Stimulated activated naive B cell treated with anti-CD40 and anti-IgM and Interleukin-4, amounts not matched to agents 10 μg/mL and 1 μg/mL and 100 μg/mL, for 72 hours (primary cell): ENCODE measurements around the gene CTBP1.

Experiments
- ATAC-seq, 2 donors: fragments of 150-1000 bp; cut with Tn5 transposase; replicated peaks; 2 replicates each; pipeline ENCODE4 v1.10.0; 2021; ENCODE audit warnings: moderate library complexity in 1 of 2
- DNase-seq: peaks from one replicate; pipeline ENCODE4 v3.0.0; 2021
- H3K27ac Mint-ChIP-seq: one replicate; pipeline ENCODE4 v1.8.0; 2022; ENCODE audit warnings: mild to moderate bottlenecking, mixed read lengths
- H3K27me3 Mint-ChIP-seq, 2 donors: one replicate each; pipeline ENCODE4 v1.8.0; 2022; ENCODE audit warnings: mixed read lengths in 2 of 2
- H3K36me3 Mint-ChIP-seq, 2 donors: one replicate each; pipeline ENCODE4 v1.8.0; 2022; ENCODE audit warnings: mixed read lengths in 2 of 2, mild to moderate bottlenecking in 1 of 2
- H3K4me1 Mint-ChIP-seq, 2 donors: one replicate each; pipeline ENCODE4 v1.8.0; 2022; ENCODE audit warnings: mixed read lengths in 2 of 2, mild to moderate bottlenecking in 1 of 2
- H3K4me3 Mint-ChIP-seq, 2 donors: one replicate each; pipeline ENCODE4 v1.8.0; 2022; ENCODE audit warnings: mild to moderate bottlenecking in 2 of 2, mixed read lengths in 2 of 2, moderate library complexity in 1 of 2
- H3K9me3 Mint-ChIP-seq, 2 donors: one replicate each; pipeline ENCODE4 v1.8.0; 2022; ENCODE audit warnings: mixed read lengths in 2 of 2, mild to moderate bottlenecking in 1 of 2

The CTBP1 gene

GRCh38 chr4:1250527-1250812 lies 1.5 kb upstream of the CTBP1 start:
- H3K36me3 Mint-ChIP-seq = peaks cover 43 to 57% of the 10 kb centered on the region in 2 donors
- peaks cover 45 to 63% of the 10 kb centered on the region in 2 donors for H3K4me1 Mint-ChIP-seq

GRCh38 chr4:1249731-1250526 lies 999 bp upstream of the CTBP1 start:
- H3K9me3 Mint-ChIP-seq = peaks cover 0 to 1% of the 10 kb centered on the region in 2 donors
- H3K36me3 Mint-ChIP-seq = peaks cover 48 to 62% of the 10 kb centered on the region in 2 donors
- H3K4me3 Mint-ChIP-seq = peak overlapping the region; percentile 91 to 95
- H3K27ac Mint-ChIP-seq = peak overlapping the region; percentile 100
- ATAC-seq (peak; percentile 38 to 41), DNase-seq (peak; percentile 62)
- H3K4me1 Mint-ChIP-seq = peaks cover 50 to 69% of the 10 kb centered on the region in 2 donors
- no peaks in the 10 kb centered on the region for H3K27me3 Mint-ChIP-seq

More at GRCh38 chr4:1250527-1250812, 1.5 kb upstream of the CTBP1 start:
- ATAC-seq (no peak), DNase-seq (no peak)
- Mint-ChIP-seq H3K9me3 (peaks cover 0 to 1% of the 10 kb centered on the region in 2 donors), H3K4me3 (peak overlapping the region; percentile 91 to 95), H3K27me3 (no peaks in the 10 kb centered on the region), H3K27ac (no peak overlapping the region)

DNA sequence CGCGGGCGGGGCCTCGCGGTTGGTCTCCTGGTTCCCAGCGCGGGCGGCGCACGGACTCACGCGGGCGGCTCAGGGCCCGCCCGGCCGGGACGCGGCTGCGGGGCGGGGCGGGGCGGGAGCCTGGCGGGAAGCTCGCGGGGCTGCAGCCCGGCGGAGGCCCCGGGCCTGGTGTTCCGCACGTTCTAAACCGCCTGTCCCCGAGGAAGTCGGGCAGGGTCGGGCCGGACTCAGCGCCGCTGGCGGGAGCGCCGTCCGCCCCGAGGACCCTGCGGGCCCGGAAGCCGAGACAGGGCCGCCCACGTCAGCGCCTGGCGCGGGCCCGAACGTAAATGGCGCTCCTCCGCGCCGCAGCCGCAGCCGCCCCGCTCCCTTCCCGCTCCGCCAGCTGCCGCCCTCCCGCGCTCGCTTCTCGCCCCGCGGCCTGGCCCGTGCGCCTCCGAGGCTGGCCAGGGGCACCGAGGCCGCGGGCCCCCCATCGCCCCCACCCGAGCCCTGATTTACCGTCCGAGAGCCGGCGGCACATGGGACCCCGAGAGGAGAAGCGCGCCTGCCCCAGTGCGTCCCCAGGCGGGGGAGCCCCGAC lies 309 bp upstream of the CTBP1 start:
- peak; percentile 58 to 72 for ATAC-seq
- H3K27me3 Mint-ChIP-seq = no peaks in the 10 kb centered on the region

GRCh38 chr4:1247864-1248244 lies 1.1 kb downstream of the CTBP1 start:
- peak overlapping the region; percentile 95 to 98 for H3K4me3 Mint-ChIP-seq
- H3K36me3 Mint-ChIP-seq = peaks cover 34 to 52% of the 10 kb centered on the region in 2 donors
- peak overlapping the region; percentile 98 for H3K27ac Mint-ChIP-seq
- DNase-seq = no peak
- peaks cover 58 to 79% of the 10 kb centered on the region in 2 donors for H3K4me1 Mint-ChIP-seq
- no peaks in the 10 kb centered on the region for H3K27me3 Mint-ChIP-seq
- ATAC-seq = peak; percentile 38 to 41
- H3K9me3 Mint-ChIP-seq = no peaks in the 10 kb centered on the region

More for the DNA sequence above, 309 bp upstream of the CTBP1 start:
- Mint-ChIP-seq H3K27ac (peak overlapping the region; percentile 100), H3K9me3 (peaks cover 0 to 1% of the 10 kb centered on the region in 2 donors), H3K4me3 (peak overlapping the region; percentile 91 to 95), H3K4me1 (peaks cover 55 to 76% of the 10 kb centered on the region in 2 donors), H3K36me3 (peaks cover 41 to 60% of the 10 kb centered on the region in 2 donors)
- peak; percentile 79 for DNase-seq

- peak; percentile 25 for DNase-seq
- Mint-ChIP-seq H3K36me3 (peaks cover 30 to 53% of the 10 kb centered on the region in 2 donors), H3K4me3 (peak overlapping the region; percentile 95 to 98), H3K4me1 (peaks cover 60 to 78% of the 10 kb centered on the region in 2 donors), H3K27ac (peak overlapping the region; percentile 98), H3K9me3 (no peaks in the 10 kb centered on the region), H3K27me3 (no peaks in the 10 kb centered on the region)
- ATAC-seq = peak in 1 of 2 donors; percentile 7
Observed at GRCh38 chr4:1246901-1247863, 1.7 kb downstream of the CTBP1 start.

DNA sequence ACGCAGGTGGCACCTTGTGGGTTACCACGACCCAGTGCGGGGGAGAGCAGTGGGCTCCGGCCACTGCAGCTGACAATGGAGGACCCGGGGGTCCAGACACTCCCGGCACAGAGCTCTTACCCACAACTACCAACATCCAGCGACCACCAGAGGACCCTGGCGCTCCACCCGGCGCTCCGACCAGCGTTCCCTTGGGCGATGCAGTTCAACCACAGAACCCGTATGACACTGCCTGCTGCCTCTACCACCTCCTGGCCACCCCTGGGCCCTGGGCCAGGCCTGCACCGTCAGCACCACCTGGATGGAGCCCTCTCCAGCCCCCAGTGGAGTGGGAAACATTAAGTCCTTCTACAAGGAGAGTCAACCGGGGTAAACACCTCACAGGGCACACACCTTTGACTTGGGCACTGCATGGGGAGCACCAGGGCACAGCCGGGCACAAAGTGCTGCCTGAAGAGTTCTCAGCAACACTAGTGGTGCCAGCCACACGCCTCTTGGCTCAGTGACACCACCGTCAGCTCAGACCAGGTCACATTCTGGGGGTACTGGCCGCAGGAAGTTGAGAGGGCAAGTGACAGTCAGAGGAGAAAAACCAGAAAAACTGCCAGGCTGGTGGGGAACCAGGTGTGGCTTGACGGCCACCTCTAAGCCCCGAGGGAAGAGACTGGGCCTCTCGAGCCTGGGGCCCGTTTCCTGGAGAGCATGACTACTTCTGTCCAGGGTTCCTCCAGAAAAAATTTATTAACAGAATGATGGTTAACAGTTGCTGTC lies 2.6 kb downstream of the CTBP1 start:
- DNase-seq (no peak), ATAC-seq (no peak)
- Mint-ChIP-seq H3K27ac (peak overlapping the region; percentile 98), H3K4me3 (peak overlapping the region; percentile 95 to 98), H3K9me3 (no peaks in the 10 kb centered on the region), H3K36me3 (peaks cover 25 to 48% of the 10 kb centered on the region in 2 donors), H3K4me1 (peaks cover 57 to 69% of the 10 kb centered on the region in 2 donors), H3K27me3 (no peaks in the 10 kb centered on the region)

GRCh38 chr4:1245481-1246051 lies 3.4 kb downstream of the CTBP1 start:
- H3K4me3 Mint-ChIP-seq = peak overlapping the region; percentile 95 to 98
- no peaks in the 10 kb centered on the region for H3K27me3 Mint-ChIP-seq
- DNase-seq (no peak), ATAC-seq (no peak)
- peaks cover 49 to 62% of the 10 kb centered on the region in 2 donors for H3K4me1 Mint-ChIP-seq
- H3K36me3 Mint-ChIP-seq = peaks cover 27 to 47% of the 10 kb centered on the region in 2 donors
- H3K27ac Mint-ChIP-seq = peak overlapping the region; percentile 72
- H3K9me3 Mint-ChIP-seq = no peaks in the 10 kb centered on the region

DNA sequence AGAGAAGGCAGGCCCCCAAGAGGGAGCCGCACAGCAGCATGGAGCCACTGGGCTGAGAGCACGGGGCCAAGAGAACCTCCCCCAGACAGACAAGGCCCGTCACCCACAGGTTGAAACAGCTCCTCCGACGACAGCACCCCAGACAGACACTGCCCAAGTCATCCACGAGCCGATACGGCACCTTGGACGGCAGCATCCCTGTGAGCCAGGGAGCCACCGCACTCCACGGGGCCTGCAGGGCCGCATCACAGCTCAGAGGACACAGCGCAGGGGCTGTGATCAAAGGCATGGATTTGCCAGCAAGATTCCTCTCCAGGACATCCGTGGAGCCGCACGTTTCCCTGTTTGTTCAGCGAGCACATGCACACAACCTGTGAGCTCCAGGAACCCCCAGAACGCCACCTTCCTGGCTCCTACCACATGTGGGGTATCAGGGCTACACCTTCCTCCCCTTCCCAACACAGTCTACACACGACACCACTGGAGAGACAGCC lies 3.9 kb downstream of the CTBP1 start:
- peak overlapping the region; percentile 51 to 64 for H3K4me3 Mint-ChIP-seq
- H3K36me3 Mint-ChIP-seq = peaks cover 24 to 42% of the 10 kb centered on the region in 2 donors
- no peaks in the 10 kb centered on the region for H3K9me3 Mint-ChIP-seq
- ATAC-seq = no peak
- H3K27ac Mint-ChIP-seq = peak overlapping the region; percentile 72
- no peak for DNase-seq
- no peaks in the 10 kb centered on the region for H3K27me3 Mint-ChIP-seq
- H3K4me1 Mint-ChIP-seq = peaks cover 44 to 57% of the 10 kb centered on the region in 2 donors

DNA sequence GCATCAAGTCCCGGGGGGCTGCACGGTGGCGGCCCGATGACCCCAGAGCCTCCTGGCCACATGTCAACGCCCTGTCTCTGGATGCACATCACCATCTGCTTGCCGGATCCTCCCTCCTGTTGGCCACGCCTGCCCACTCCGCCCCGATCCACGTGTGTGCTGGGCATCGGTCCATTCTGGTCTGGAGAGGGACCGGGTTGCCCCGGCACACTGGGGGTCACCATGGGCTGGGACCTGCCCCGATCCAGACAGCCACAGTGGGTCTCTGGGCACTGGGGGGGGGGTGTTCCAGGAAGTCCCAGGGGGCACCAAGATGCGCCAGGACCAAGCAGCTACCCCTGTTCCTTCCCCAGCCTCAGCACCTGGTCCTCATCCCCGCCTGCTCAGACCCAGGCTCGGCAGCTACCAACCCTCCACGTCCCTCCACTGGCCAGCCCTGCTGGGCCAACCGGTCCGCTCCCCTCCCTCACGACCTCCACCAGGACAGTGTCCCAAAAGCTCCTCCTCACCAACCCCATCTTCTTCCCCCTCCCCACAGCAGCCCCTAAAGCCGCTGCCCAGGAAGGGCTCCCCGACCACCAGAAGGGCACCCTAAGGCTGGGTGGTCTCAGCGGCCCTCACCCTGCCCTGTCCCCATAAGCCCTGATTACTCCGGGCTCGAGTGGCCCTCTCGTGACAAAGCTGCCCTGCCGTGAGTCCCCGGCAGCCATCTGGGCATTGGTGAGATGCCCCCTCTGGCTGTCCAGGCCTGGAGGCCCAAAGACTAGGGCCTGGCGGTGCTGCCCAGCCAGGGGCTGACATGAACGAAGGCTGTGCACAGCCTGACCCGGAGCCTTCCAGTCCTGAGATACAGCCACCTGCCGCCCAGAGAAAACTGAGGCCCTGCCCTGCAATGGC lies 4.6 kb downstream of the CTBP1 start:
- no peak for ATAC-seq
- Mint-ChIP-seq H3K27me3 (no peaks in the 10 kb centered on the region), H3K9me3 (no peaks in the 10 kb centered on the region), H3K36me3 (peaks cover 29 to 42% of the 10 kb centered on the region in 2 donors), H3K27ac (peak overlapping the region; percentile 92), H3K4me1 (peaks cover 42 to 51% of the 10 kb centered on the region in 2 donors), H3K4me3 (peak overlapping the region; percentile 29 to 67)
- no peak for DNase-seq

DNA sequence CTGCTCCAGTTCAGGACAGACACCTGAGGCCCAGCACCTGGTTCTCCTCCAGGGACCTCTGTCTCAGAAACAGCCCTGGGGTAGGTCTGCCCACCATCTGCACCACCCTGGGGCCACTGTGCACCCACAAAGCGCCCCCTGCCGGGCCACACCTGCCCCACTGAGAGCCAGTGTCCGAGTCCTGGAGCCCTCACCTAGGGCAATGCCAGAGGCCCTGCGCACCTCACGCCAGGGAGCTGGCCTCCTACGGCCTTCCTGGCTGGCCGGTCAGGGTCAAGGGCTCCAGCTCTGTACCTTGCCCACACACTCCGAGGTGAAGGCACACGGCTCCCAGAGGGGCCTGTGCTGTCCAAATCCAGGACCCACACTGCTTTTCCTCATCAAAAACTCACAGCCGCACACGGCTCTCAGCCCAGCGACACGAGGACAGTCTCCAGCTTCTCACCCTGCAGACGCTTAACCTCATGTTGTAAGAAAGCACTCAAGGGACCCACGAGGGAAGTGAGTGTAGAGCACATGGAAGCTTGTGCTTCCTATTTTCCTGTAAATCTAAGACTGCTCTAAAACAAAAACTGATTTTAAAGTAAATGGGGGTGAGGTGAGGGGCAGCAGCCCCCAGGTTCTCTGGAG lies 5.4 kb downstream of the CTBP1 start:
- Mint-ChIP-seq H3K36me3 (peaks cover 29 to 47% of the 10 kb centered on the region in 2 donors), H3K27ac (peak overlapping the region; percentile 79), H3K9me3 (no peaks in the 10 kb centered on the region), H3K4me3 (no peak overlapping the region), H3K4me1 (peaks cover 42 to 51% of the 10 kb centered on the region in 2 donors), H3K27me3 (no peaks in the 10 kb centered on the region)
- no peak for DNase-seq
- ATAC-seq = no peak

GRCh38 chr4:1242506-1243450 lies 6.2 kb downstream of the CTBP1 start:
- Mint-ChIP-seq H3K9me3 (no peaks in the 10 kb centered on the region), H3K27me3 (no peaks in the 10 kb centered on the region), H3K4me1 (peaks cover 42 to 51% of the 10 kb centered on the region in 2 donors), H3K4me3 (no peak overlapping the region), H3K27ac (peak overlapping the region; percentile 75), H3K36me3 (peaks cover 29 to 52% of the 10 kb centered on the region in 2 donors)
- DNase-seq (no peak), ATAC-seq (no peak)
